H54 (cell line): ENCODE measurements around the gene HIVEP2.

ENCODE experiments used
- DNase-seq: peaks from one replicate; pipeline ENCODE4 v3.0.0; 2011; ENCODE audit warnings: low spot score, mixed read lengths; ENCODE audit not compliant: insufficient read length
- FAIRE-seq: peaks from 3 replicates; lab custom pipeline; 2011; peaks lifted over from hg19 to GRCh38; lab: Jason Lieb, UNC
- POLR2A ChIP-seq: IDR thresholded peaks from 2 replicates; pipeline ENCODE4 v1.6.1; 2011; ENCODE audit warnings: low read depth, mild to moderate bottlenecking, low read length

Gene HIVEP2

GRCh38 chr6:142738035-142738396, 207.0 kb downstream of the HIVEP2 start:
- FAIRE-seq (no peak), DNase-seq (no peak)
- no peak for TF ChIP-seq POLR2A

DNA sequence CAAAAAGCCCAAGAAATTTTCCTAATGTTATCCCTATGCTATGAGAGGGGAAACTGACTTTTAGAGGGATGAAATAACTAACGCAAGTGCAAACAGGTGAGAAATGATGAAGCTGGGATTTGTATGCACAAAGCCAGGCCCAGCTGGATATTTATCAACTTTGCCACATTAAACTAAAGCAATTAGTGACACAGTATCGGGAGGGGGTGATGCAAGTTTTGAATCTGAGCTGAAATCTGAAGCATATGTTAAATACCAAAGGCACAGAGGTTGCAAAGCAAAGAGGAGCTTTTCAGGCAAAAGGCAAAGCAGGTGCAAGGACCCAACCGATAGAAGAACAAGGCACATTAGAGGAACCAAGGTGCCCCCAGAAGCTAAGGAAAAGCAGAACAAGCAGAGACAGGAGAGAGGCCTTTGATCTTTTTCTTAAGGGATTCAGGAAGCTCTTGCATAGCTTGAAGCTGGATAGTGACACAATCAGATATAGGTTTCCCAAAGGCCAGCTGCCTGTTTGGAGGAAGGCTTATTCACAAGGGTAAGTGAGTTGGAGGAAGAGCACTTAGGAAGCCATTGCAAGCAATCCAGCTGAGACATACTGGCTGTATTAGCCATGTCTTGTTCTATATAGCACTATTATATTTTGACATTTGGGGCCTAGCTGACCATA, 207.5 kb downstream of the HIVEP2 start:
- no peak for DNase-seq
- FAIRE-seq = no peak
- no peak for TF ChIP-seq POLR2A

DNA sequence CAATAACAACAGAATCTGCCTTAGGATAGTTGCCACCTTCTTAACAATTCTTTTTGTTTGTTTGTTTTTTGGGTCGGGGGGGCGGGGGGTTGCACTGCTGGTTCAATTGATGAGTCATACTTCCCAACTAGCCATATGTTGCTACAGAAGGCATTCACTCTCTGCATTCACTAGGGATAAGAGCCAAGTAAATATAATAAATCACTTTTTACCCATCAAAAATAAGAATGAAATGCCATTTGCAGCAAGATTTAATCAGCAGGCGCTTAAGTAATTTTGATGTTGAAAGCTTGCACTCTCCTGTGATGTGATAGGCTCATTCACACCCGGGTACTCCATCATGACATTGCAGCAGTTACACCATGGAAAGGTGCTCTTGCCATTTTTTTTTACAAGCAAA, 209.8 kb downstream of the HIVEP2 start:
- no peak for FAIRE-seq
- DNase-seq = no peak
- TF ChIP-seq POLR2A = no peak

DNA sequence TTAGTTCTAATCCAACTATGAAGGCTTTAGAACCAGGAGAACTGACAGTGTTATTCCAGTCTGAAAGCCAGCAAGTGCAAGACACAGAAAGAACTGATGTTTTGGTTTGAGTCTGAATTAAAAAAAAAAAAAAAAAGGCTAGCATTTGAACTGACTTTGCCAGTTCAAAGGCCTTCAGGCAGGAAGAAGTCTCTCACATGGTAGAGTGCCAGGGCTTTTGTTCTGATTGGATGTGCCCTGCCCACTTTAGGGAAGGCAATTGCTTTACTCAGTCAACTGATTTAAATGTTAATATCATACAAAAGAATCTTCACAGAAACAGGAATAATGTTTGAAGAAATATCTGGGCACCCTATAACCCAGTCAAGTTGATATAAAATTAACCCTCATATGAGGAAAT, 212.2 kb downstream of the HIVEP2 start:
- FAIRE-seq = no peak
- DNase-seq = no peak
- TF ChIP-seq POLR2A = no peak

GRCh38 chr6:142731611-142732010, 213.4 kb downstream of the HIVEP2 start:
- no peak for FAIRE-seq

DNA sequence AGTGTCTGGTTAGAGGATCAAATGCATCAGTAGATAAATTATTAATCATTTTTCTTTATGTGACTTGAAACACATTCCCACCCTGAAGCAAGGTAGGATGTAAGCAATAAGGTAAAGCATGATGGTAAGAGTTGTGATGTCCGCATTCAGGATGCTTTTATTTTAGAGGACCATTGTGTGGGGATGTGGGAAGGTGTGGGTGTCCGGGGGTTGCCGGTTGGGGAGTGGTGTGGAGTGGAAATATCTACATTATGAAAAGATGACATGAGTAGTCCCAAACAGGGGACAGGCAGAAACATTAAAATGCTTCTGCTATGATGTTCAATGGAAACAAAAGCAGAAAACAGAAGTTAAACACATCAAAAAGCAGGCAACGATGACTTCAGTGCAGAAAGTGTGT, 215.4 kb downstream of the HIVEP2 start:
- FAIRE-seq = no peak
- TF ChIP-seq POLR2A = no peak
- DNase-seq = no peak

More at GRCh38 chr6:142731611-142732010, 213.4 kb downstream of the HIVEP2 start:
- no peak for DNase-seq
- no peak for TF ChIP-seq POLR2A

DNA sequence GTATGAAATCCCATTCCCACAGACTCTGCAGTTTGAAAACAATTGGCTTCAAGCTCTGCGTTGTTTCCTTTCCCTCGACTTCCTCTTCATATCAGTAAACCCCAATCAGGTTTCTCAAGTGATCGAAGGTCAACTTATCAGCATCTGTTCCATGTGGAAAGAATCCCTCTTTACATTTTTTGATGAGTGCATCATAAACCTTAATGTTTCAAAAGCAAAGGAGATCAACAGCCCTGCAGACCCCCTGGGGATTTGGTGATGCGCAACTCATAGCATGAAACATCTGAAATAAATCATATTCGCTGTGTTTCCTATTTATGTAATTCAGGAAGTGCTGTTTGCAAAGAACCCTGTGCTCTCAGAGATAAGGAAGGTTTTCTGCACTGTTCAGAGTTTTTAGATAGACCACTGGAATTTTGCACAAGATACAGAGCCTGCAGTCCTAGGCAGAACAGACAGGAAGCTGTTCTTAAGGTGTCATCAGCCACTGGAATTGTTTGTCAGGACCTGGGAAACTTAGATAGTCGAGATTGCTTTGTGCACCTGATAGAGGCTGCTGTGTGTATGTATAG, 216.0 kb downstream of the HIVEP2 start:
- no peak for FAIRE-seq
- DNase-seq = no peak
- TF ChIP-seq POLR2A = no peak

DNA sequence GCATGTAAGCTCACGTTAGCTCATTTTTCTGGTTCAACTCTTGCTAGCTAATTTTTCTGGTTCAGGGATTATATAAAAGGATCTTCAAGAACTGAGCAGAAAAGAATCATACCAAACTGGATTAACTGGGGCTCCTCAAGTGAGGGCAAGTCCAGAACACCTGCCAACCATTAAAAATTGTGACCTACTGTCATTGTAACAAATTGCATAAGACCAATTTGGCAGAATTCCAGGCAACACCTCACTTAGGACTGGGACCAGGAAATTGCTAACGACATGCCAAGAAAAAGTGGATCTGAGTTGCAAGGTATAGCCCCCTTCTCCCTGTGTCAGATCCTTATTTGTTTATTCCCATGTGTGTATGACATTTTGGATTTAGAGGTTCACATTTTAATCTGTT, 216.6 kb downstream of the HIVEP2 start:
- FAIRE-seq (no peak), DNase-seq (no peak)
- no peak for TF ChIP-seq POLR2A

- no peak for TF ChIP-seq POLR2A
- DNase-seq = no peak
- FAIRE-seq = no peak
Measured at GRCh38 chr6:142726616-142727015, 218.4 kb downstream of the HIVEP2 start.

- FAIRE-seq = no peak
- DNase-seq = no peak
- TF ChIP-seq POLR2A = no peak
Measured at GRCh38 chr6:142725024-142725770, 219.8 kb downstream of the HIVEP2 start.

- DNase-seq (no peak), FAIRE-seq (no peak)
- TF ChIP-seq POLR2A = no peak
Measured at GRCh38 chr6:142722841-142723240, 222.1 kb downstream of the HIVEP2 start.

GRCh38 chr6:142722012-142722411, 223.0 kb downstream of the HIVEP2 start:
- TF ChIP-seq POLR2A = no peak
- FAIRE-seq (no peak), DNase-seq (no peak)

GRCh38 chr6:142721215-142721920, 223.6 kb downstream of the HIVEP2 start:
- FAIRE-seq = no peak
- no peak for TF ChIP-seq POLR2A
- DNase-seq = no peak

GRCh38 chr6:142718667-142719191, 226.2 kb downstream of the HIVEP2 start:
- TF ChIP-seq POLR2A = no peak
- DNase-seq (no peak), FAIRE-seq (no peak)

DNA sequence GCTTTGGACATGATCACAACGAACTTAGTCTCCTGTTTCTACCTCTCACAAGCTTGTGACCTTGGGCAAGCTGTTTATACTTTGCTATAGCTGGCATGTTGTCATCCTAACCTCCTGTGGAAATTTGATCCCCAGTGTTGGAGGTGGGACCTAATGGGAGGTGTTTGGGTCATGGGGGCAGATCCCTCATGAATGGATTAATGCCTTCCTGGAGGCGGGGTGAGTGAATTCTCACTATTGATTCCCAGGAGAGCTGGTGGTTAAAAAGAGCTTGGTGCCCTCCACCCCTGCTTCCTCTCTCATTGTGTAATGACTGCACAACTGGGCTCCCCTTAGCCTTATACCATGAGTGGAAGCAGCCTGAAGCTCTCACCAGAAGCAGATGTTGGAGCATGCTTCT, 228.9 kb downstream of the HIVEP2 start:
- no peak for FAIRE-seq
- no peak for DNase-seq
- TF ChIP-seq POLR2A = no peak
